HCT116 (cell line): ENCODE data around the gene ATXN1. TPM values are rescaled to one million over a fixed set of nuclear protein-coding genes. Genes with fewer than 3 reads are reported as not detected.

ENCODE experiments used
- ATAC-seq: fragments of 200-7000 bp; cut with Tn5 transposase; 2 replicates; pipeline ENCODE4 v1.9.1; 2020; ENCODE audit warnings: mild to moderate bottlenecking, moderate library complexity
- BruUV-seq: library from RNA; stranded (reverse); fragments of 400-500 nt; replicated peaks from 2 replicates; lab custom pipeline; 2021; lab: Mats Ljungman, UMichigan
- CTCF ChIA-PET: fragments of 300-600 bp; sonication (Branson Sonifier 250); formaldehyde crosslinking; loops from one replicate; lab custom pipeline; 2021; ENCODE audit warnings: antibody characterized with exemption; lab: Charles Lee
- POLR2A ChIA-PET: fragments of 300-600, 350-600 bp; sonication (Branson Sonifier 250); formaldehyde crosslinking; loops from one replicate; lab custom pipeline; 2021; ENCODE audit warnings: antibody characterized with exemption; lab: Charles Lee
- RAD21 ChIA-PET, 2 experiments: fragments of 300-600 bp; sonication (Branson Sonifier 250); formaldehyde crosslinking; loops; one replicate each; lab custom pipeline; 2023; ENCODE audit warnings: low total read pairs in 2 of 2; ENCODE audit not compliant: uncharacterized antibody in 2 of 2, unreplicated experiment in 2 of 2, low non-redundant PET in 1 of 2; lab: Charles Lee
- DNase-seq: peaks from one replicate; pipeline ENCODE4 v3.0.0-alpha.2; 2010; ENCODE audit warnings: low read depth, low spot score
- H2AFZ ChIP-seq: fragments of 200-600 bp; shearing (Covaris generic), sonication (generic); 2 replicates; pipeline ENCODE4 v1.6.1; 2017; ENCODE audit warnings: low read depth, mixed run types, mixed read lengths, antibody characterized with exemption, low read length; ENCODE audit not compliant: poor library complexity, severe bottlenecking
- H3K27ac ChIP-seq: 2 replicates; pipeline ENCODE4 v1.5.1; 2012; ENCODE audit warnings: low read depth, low read length
- H3K27me3 ChIP-seq: fragments of 200-600 bp; sonication (generic); 2 replicates; pipeline ENCODE4 v1.6.1; 2016; ENCODE audit warnings: mixed run types, low read length, mixed read lengths; ENCODE audit not compliant: insufficient read depth
- H3K36me3 ChIP-seq, 2 experiments: fragments of 200-500 bp in 1 of 2; fragments of 200-600 bp in 1 of 2; sonication (Bioruptor generic) in 1 of 2; sonication (generic) in 1 of 2; 2 replicates each; pipeline versions ENCODE4 v1.5.1 to v1.6.1; 2014 to 2016; ENCODE audit warnings: low read length in 2 of 2, inconsistent platforms in 1 of 2, mixed read lengths in 1 of 2, mixed run types in 1 of 2; ENCODE audit not compliant: insufficient read depth in 2 of 2, control insufficient read depth in 1 of 2
- H3K4me1 ChIP-seq, 2 experiments: fragments of 200-600 bp in 1 of 2; sonication (generic) in 1 of 2; 2 replicates each; pipeline versions ENCODE4 v1.5.1 to v1.6.1; 2012 to 2017; ENCODE audit warnings: low read length in 2 of 2, inconsistent platforms in 1 of 2, mild to moderate bottlenecking in 1 of 2, mixed read lengths in 1 of 2, mixed run types in 1 of 2, moderate library complexity in 1 of 2; ENCODE audit not compliant: insufficient read depth in 2 of 2, control insufficient read depth in 1 of 2
- H3K4me2 ChIP-seq: fragments of 200-600 bp; sonication (generic); 2 replicates; pipeline ENCODE4 v1.6.1; 2017; ENCODE audit warnings: mixed run types, low read length, mixed read lengths
- H3K4me3 ChIP-seq, 2 experiments: fragments of 200-600 bp in 1 of 2; sonication (generic) in 1 of 2; replicated peaks in 1 of 2; 2 replicates each; pipeline ENCODE4 v1.5.1; 2011 to 2016; ENCODE audit warnings: low read length in 2 of 2, control low read depth in 1 of 2, low read depth in 1 of 2, mild to moderate bottlenecking in 1 of 2, mixed read lengths in 1 of 2, mixed run types in 1 of 2
- H3K79me2 ChIP-seq: fragments of 200-600 bp; sonication (generic); 2 replicates; pipeline ENCODE4 v1.6.1; 2017; ENCODE audit warnings: mild to moderate bottlenecking, mixed run types, low read length, moderate library complexity, mixed read lengths; ENCODE audit not compliant: insufficient read depth
- H3K9ac ChIP-seq: fragments of 200-600 bp; sonication (generic); 2 replicates; pipeline ENCODE4 v1.6.1; 2016; ENCODE audit warnings: low read length, mixed read lengths
- H3K9me2 ChIP-seq: fragments of 200-600 bp; sonication (generic), shearing (Covaris generic); 2 replicates; pipeline ENCODE4 v1.6.1; 2017; ENCODE audit warnings: mixed run types, mild to moderate bottlenecking, moderate library complexity; ENCODE audit not compliant: insufficient read depth
- H3K9me3 ChIP-seq, 2 experiments: fragments of 200-500 bp in 1 of 2; fragments of 200-600 bp in 1 of 2; sonication (Bioruptor generic) in 1 of 2; sonication (generic) in 1 of 2; 2 replicates each; pipeline ENCODE4 v1.6.1; 2014 to 2017; ENCODE audit warnings: low read length in 2 of 2, mixed read lengths in 2 of 2, inconsistent platforms in 1 of 2, low read depth in 1 of 2, mild to moderate bottlenecking in 1 of 2, mixed run types in 1 of 2, moderate library complexity in 1 of 2; ENCODE audit not compliant: control insufficient read depth in 1 of 2, insufficient read depth in 1 of 2
- H4K20me1 ChIP-seq: fragments of 200-600 bp; sonication (generic), shearing (Covaris generic); 2 replicates; pipeline ENCODE4 v1.6.1; 2017; ENCODE audit warnings: mixed run types, mild to moderate bottlenecking, moderate library complexity; ENCODE audit not compliant: insufficient read depth
- CBX3 ChIP-seq: IDR thresholded peaks from 2 replicates; pipeline ENCODE4 v1.6.1; 2012; ENCODE audit warnings: low read depth
- EGR1 ChIP-seq: IDR thresholded peaks from 2 replicates; pipeline ENCODE4 v1.6.1; 2012; ENCODE audit warnings: low read depth
- ELF1 ChIP-seq: IDR thresholded peaks from 2 replicates; pipeline ENCODE4 v1.6.1; 2012; ENCODE audit warnings: low read depth, borderline replicate concordance
- FOSL1 ChIP-seq: IDR thresholded peaks from 2 replicates; pipeline ENCODE4 v1.6.1; 2012; ENCODE audit warnings: low read depth
- JUND ChIP-seq: IDR thresholded peaks from 2 replicates; pipeline ENCODE4 v1.6.1; 2012
- RAD21 ChIP-seq: IDR thresholded peaks from 2 replicates; pipeline ENCODE4 v1.6.1; 2012; ENCODE audit warnings: low read depth, mild to moderate bottlenecking
- SIN3A ChIP-seq: IDR thresholded peaks from 2 replicates; pipeline ENCODE4 v1.6.1; 2012; ENCODE audit warnings: low read depth
- SRF ChIP-seq: IDR thresholded peaks from 2 replicates; pipeline ENCODE4 v1.6.1; 2012; ENCODE audit warnings: low read depth
- TCF7L2 ChIP-seq: IDR thresholded peaks from 2 replicates; pipeline ENCODE4 v1.7.0; 2011; ENCODE audit warnings: borderline replicate concordance, inconsistent platforms; ENCODE audit not compliant: insufficient read depth, insufficient read length; ENCODE audit errors: extremely low read depth
- YY1 ChIP-seq: IDR thresholded peaks from 2 replicates; pipeline ENCODE4 v1.6.1; 2011; ENCODE audit warnings: low read length, low read depth, moderate library complexity, mild to moderate bottlenecking; ENCODE audit not compliant: insufficient replicate concordance; ENCODE audit errors: extremely low read depth
- ZFX ChIP-seq: fragments of 450-650 bp; IDR thresholded peaks from 2 replicates; pipeline ENCODE4 v1.6.1; 2017
- ZNF274 ChIP-seq: fragments of 200-500 bp; sonication (Bioruptor generic); IDR thresholded peaks from 2 replicates; pipeline ENCODE4 v1.6.1; 2014; ENCODE audit warnings: mild to moderate bottlenecking, low read depth, low read length, inconsistent platforms
- intact Hi-C: fragments of 100-400 bp; cut with micrococcal nuclease; formaldehyde crosslinking; loops from 2 replicates; pipeline ENCODE4 v1.10.0; 2022
- total RNA-seq: library from RNA; stranded (reverse); gene quantifications from one replicate; pipeline ENCODE4 v1.2.1, GENCODE V29; 2021; ENCODE audit not compliant: unreplicated experiment
- TF ChIP-seq, protein P1 (sequence below): IDR thresholded peaks from 2 replicates; pipeline ENCODE4 v1.6.1; 2012
- TF ChIP-seq, protein P2 (sequence below): IDR thresholded peaks from 2 replicates; pipeline ENCODE4 v1.6.1; 2012
- TF ChIP-seq, protein P3 (sequence below): IDR thresholded peaks from 2 replicates; pipeline ENCODE4 v1.6.1; 2012; ENCODE audit warnings: low read depth

Gene ATXN1
- total RNA-seq, 1 experiment from 2014 or later = 21.0 TPM

GRCh38 chr6:16393326-16393725 lies 367.9 kb downstream of the ATXN1 start:
- no peak for ATAC-seq
- BruUV-seq = no TSS peak
- CTCF ChIA-PET = no interaction called here
- intact Hi-C loops = no loop called here
- RAD21 ChIA-PET = no interaction called here
- POLR2A ChIA-PET = no interaction called here
- no peaks in the 10 kb centered on the region for H3K79me2 ChIP-seq
- DNase-seq = no peak
- H3K9me2 ChIP-seq = no peaks in the 10 kb centered on the region
- no peaks in the 10 kb centered on the region for H3K27me3 ChIP-seq
- no peak overlapping the region for H3K4me2 ChIP-seq
- no peak for TF ChIP-seq EGR1
- TF ChIP-seq CBX3 = no peak
- no peak for TF ChIP-seq TCF7L2
- TF ChIP-seq ELF1 = no peak
- TF ChIP-seq, protein P1, sequence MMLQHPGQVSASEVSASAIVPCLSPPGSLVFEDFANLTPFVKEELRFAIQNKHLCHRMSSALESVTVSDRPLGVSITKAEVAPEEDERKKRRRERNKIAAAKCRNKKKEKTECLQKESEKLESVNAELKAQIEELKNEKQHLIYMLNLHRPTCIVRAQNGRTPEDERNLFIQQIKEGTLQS = no peak
- TF ChIP-seq, all 23 proteins: peak for 0
- no peak overlapping the region for H3K9ac ChIP-seq
- no peak overlapping the region for H3K27ac ChIP-seq
- no peaks in the 10 kb centered on the region for H4K20me1 ChIP-seq
- H3K4me3 ChIP-seq = no peak overlapping the region
- no peak overlapping the region for H2AFZ ChIP-seq
- H3K4me1 ChIP-seq = peaks cover 0 to 6% of the 10 kb centered on the region in 2 experiments; a peak in 2 of 4 replicates
- no peaks in the 10 kb centered on the region for H3K36me3 ChIP-seq
- no peaks in the 10 kb centered on the region for H3K9me3 ChIP-seq

DNA sequence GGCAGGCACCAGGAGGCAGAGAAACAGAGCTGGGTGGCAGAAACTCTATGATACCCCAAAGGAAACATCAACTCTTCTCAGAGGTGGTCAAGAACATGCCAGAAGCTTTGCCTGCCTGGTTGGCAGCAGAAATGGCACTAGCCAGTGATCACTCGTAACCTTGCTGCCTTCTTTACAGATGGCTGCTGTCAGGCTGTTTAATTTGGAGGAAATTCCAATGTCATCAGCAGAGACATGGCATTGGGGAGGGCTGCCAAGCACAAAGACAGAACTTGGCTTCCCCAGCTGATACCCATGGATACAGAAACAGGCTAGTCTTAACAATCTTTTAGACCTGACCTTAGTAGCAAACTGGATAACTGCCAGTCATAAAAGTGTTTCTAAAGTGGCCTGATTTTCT lies 369.2 kb downstream of the ATXN1 start:
- Histone ChIP-seq H4K20me1 (no peaks in the 10 kb centered on the region), H3K9me3 (no peaks in the 10 kb centered on the region), H3K9me2 (no peaks in the 10 kb centered on the region), H2AFZ (no peak overlapping the region), H3K4me1 (peaks cover 0 to 6% of the 10 kb centered on the region in 2 experiments; a peak in 2 of 4 replicates), H3K4me3 (no peak overlapping the region), H3K4me2 (no peak overlapping the region), H3K9ac (no peak overlapping the region), H3K36me3 (no peaks in the 10 kb centered on the region), H3K79me2 (no peaks in the 10 kb centered on the region), H3K27ac (no peak overlapping the region), H3K27me3 (no peaks in the 10 kb centered on the region)
- no TSS peak for BruUV-seq
- RAD21 ChIA-PET = no interaction called here
- intact Hi-C loops = no loop called here
- DNase-seq (no peak), ATAC-seq (no peak)
- POLR2A ChIA-PET = no interaction called here
- CTCF ChIA-PET = no interaction called here
- no peak for TF ChIP-seq FOSL1
- TF ChIP-seq, protein P1 = no peak
- no peak for TF ChIP-seq ELF1
- no peak for TF ChIP-seq EGR1
- TF ChIP-seq SIN3A = no peak
- no peak for TF ChIP-seq TCF7L2
- TF ChIP-seq JUND = no peak
- TF ChIP-seq, protein P2, sequence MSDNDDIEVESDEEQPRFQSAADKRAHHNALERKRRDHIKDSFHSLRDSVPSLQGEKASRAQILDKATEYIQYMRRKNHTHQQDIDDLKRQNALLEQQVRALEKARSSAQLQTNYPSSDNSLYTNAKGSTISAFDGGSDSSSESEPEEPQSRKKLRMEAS = no peak
- no peak for TF ChIP-seq YY1
- no peak for TF ChIP-seq CBX3
- TF ChIP-seq, protein P3, sequence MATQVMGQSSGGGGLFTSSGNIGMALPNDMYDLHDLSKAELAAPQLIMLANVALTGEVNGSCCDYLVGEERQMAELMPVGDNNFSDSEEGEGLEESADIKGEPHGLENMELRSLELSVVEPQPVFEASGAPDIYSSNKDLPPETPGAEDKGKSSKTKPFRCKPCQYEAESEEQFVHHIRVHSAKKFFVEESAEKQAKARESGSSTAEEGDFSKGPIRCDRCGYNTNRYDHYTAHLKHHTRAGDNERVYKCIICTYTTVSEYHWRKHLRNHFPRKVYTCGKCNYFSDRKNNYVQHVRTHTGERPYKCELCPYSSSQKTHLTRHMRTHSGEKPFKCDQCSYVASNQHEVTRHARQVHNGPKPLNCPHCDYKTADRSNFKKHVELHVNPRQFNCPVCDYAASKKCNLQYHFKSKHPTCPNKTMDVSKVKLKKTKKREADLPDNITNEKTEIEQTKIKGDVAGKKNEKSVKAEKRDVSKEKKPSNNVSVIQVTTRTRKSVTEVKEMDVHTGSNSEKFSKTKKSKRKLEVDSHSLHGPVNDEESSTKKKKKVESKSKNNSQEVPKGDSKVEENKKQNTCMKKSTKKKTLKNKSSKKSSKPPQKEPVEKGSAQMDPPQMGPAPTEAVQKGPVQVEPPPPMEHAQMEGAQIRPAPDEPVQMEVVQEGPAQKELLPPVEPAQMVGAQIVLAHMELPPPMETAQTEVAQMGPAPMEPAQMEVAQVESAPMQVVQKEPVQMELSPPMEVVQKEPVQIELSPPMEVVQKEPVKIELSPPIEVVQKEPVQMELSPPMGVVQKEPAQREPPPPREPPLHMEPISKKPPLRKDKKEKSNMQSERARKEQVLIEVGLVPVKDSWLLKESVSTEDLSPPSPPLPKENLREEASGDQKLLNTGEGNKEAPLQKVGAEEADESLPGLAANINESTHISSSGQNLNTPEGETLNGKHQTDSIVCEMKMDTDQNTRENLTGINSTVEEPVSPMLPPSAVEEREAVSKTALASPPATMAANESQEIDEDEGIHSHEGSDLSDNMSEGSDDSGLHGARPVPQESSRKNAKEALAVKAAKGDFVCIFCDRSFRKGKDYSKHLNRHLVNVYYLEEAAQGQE = no peak
- no peak for TF ChIP-seq RAD21
- TF ChIP-seq ZNF274 = no peak
- no peak for TF ChIP-seq ZFX
- no peak for TF ChIP-seq SRF
